Stimulated activated naive B cell treated with anti-CD40 and anti-IgM and Interleukin-4, amounts not matched to agents 10 μg/mL and 1 μg/mL and 100 μg/mL, for 72 hours (primary cell): ENCODE results near the gene MRPL49.

ENCODE experiments used
- ATAC-seq, 2 donors: fragments of 150-1000 bp; cut with Tn5 transposase; replicated peaks; 2 replicates each; pipeline ENCODE4 v1.10.0; 2021; ENCODE audit warnings: moderate library complexity in 1 of 2
- DNase-seq: peaks from one replicate; pipeline ENCODE4 v3.0.0; 2021
- H3K27ac Mint-ChIP-seq: one replicate; pipeline ENCODE4 v1.8.0; 2022; ENCODE audit warnings: mild to moderate bottlenecking, mixed read lengths
- H3K27me3 Mint-ChIP-seq, 2 donors: one replicate each; pipeline ENCODE4 v1.8.0; 2022; ENCODE audit warnings: mixed read lengths in 2 of 2
- H3K36me3 Mint-ChIP-seq, 2 donors: one replicate each; pipeline ENCODE4 v1.8.0; 2022; ENCODE audit warnings: mixed read lengths in 2 of 2, mild to moderate bottlenecking in 1 of 2
- H3K4me1 Mint-ChIP-seq, 2 donors: one replicate each; pipeline ENCODE4 v1.8.0; 2022; ENCODE audit warnings: mixed read lengths in 2 of 2, mild to moderate bottlenecking in 1 of 2
- H3K4me3 Mint-ChIP-seq, 2 donors: one replicate each; pipeline ENCODE4 v1.8.0; 2022; ENCODE audit warnings: mild to moderate bottlenecking in 2 of 2, mixed read lengths in 2 of 2, moderate library complexity in 1 of 2
- H3K9me3 Mint-ChIP-seq, 2 donors: one replicate each; pipeline ENCODE4 v1.8.0; 2022; ENCODE audit warnings: mixed read lengths in 2 of 2, mild to moderate bottlenecking in 1 of 2

Gene MRPL49

GRCh38 chr11:65121865-65122696 is at the start of gene MRPL49, which contains the start of gene FAU:
MRPL49 (plus strand) TSS chr11:65122321; CDS start chr11:65122347, 26 bp downstream.
FAU (minus strand) TSS chr11:65122134; CDS start chr11:65121813, 321 bp downstream.
- ATAC-seq (peak; percentile 84 to 86), DNase-seq (peak; percentile 98)
- no peaks in the 10 kb centered on the region for H3K27me3 Mint-ChIP-seq
- H3K27ac Mint-ChIP-seq = peak within 1 kb of the TSS; percentile 100
- H3K4me3 Mint-ChIP-seq = peak within 1 kb of the TSS; percentile 94 to 100
- peaks cover 37 to 80% of the 10 kb centered on the region in 2 donors for H3K4me1 Mint-ChIP-seq
- peaks cover 51 to 79% of the 10 kb centered on the region in 2 donors for H3K36me3 Mint-ChIP-seq
- H3K9me3 Mint-ChIP-seq = no peaks in the 10 kb centered on the region

- Mint-ChIP-seq H3K4me1 (peaks cover 3 to 5% of the 10 kb centered on the region in 2 donors), H3K36me3 (peaks cover 4 to 7% of the 10 kb centered on the region in 2 donors), H3K9me3 (no peaks in the 10 kb centered on the region), H3K27me3 (no peaks in the 10 kb centered on the region), H3K27ac (no peak overlapping the region), H3K4me3 (no peak overlapping the region)
- ATAC-seq = no peak
- no peak for DNase-seq
These were observed 49.5 kb upstream of the MRPL49 start for GRCh38 chr11:65072631-65072966.

- no peak overlapping the region for H3K27ac Mint-ChIP-seq
- H3K9me3 Mint-ChIP-seq = no peaks in the 10 kb centered on the region
- H3K4me3 Mint-ChIP-seq = no peak overlapping the region
- H3K27me3 Mint-ChIP-seq = no peaks in the 10 kb centered on the region
- DNase-seq (no peak), ATAC-seq (no peak)
- H3K4me1 Mint-ChIP-seq = peaks cover 16 to 30% of the 10 kb centered on the region in 2 donors
- H3K36me3 Mint-ChIP-seq = peaks cover 9 to 17% of the 10 kb centered on the region in 2 donors
These were observed 44.7 kb upstream of the MRPL49 start for GRCh38 chr11:65077451-65077850.

GRCh38 chr11:65078151-65078550 is 44.0 kb upstream of the MRPL49 start:
- DNase-seq (peak; percentile 35), ATAC-seq (peak; percentile 89)
- Mint-ChIP-seq H3K27me3 (no peaks in the 10 kb centered on the region), H3K27ac (peak overlapping the region; percentile 44), H3K9me3 (no peaks in the 10 kb centered on the region), H3K36me3 (peaks cover 9 to 17% of the 10 kb centered on the region in 2 donors), H3K4me3 (no peak overlapping the region), H3K4me1 (peaks cover 16 to 34% of the 10 kb centered on the region in 2 donors)

GRCh38 chr11:65078786-65079342 is 43.3 kb upstream of the MRPL49 start:
- peak overlapping the region in 1 of 2 donors; percentile 17 for H3K4me3 Mint-ChIP-seq
- DNase-seq = no peak
- H3K27ac Mint-ChIP-seq = no peak overlapping the region
- ATAC-seq = no peak
- no peaks in the 10 kb centered on the region for H3K27me3 Mint-ChIP-seq
- H3K36me3 Mint-ChIP-seq = peaks cover 9 to 19% of the 10 kb centered on the region in 2 donors
- H3K9me3 Mint-ChIP-seq = no peaks in the 10 kb centered on the region
- peaks cover 21 to 42% of the 10 kb centered on the region in 2 donors for H3K4me1 Mint-ChIP-seq

GRCh38 chr11:65083134-65083833 is 38.8 kb upstream of the MRPL49 start:
- Mint-ChIP-seq H3K36me3 (peaks cover 24 to 37% of the 10 kb centered on the region in 2 donors), H3K27me3 (no peaks in the 10 kb centered on the region), H3K9me3 (no peaks in the 10 kb centered on the region), H3K4me1 (peaks cover 37 to 56% of the 10 kb centered on the region in 2 donors), H3K27ac (peak overlapping the region; percentile 98), H3K4me3 (peak overlapping the region; percentile 99 to 100)
- ATAC-seq = peak in 1 of 2 donors; percentile 1
- no peak for DNase-seq

GRCh38 chr11:65083834-65084597 is 38.1 kb upstream of the MRPL49 start, which contains the start of the genes CDCA5 and ZFPL1:
CDCA5 (minus strand) TSS chr11:65084040; CDS start chr11:65083978, 62 bp downstream.
ZFPL1 (plus strand) TSS chr11:65084222; CDS start chr11:65084699, 477 bp downstream.
- DNase-seq = peak; percentile 96
- H3K4me1 Mint-ChIP-seq = peaks cover 30 to 49% of the 10 kb centered on the region in 2 donors
- H3K27me3 Mint-ChIP-seq = no peaks in the 10 kb centered on the region
- H3K4me3 Mint-ChIP-seq = peak within 1 kb of the TSS; percentile 99 to 100
- peak within 1 kb of the TSS; percentile 98 for H3K27ac Mint-ChIP-seq
- H3K9me3 Mint-ChIP-seq = no peaks in the 10 kb centered on the region
- H3K36me3 Mint-ChIP-seq = peaks cover 31 to 44% of the 10 kb centered on the region in 2 donors
- peak; percentile 92 to 94 for ATAC-seq

- peak in 1 of 2 donors; percentile 15 for ATAC-seq
These were observed 37.3 kb upstream of the MRPL49 start for GRCh38 chr11:65084598-65085375.

GRCh38 chr11:65085446-65085845 is 36.7 kb upstream of the MRPL49 start:
- Mint-ChIP-seq H3K4me1 (peaks cover 29 to 45% of the 10 kb centered on the region in 2 donors), H3K4me3 (peak overlapping the region; percentile 99 to 100), H3K27me3 (no peaks in the 10 kb centered on the region), H3K9me3 (no peaks in the 10 kb centered on the region), H3K36me3 (peaks cover 37 to 53% of the 10 kb centered on the region in 2 donors), H3K27ac (peak overlapping the region; percentile 42)
- no peak for ATAC-seq
- DNase-seq = no peak

More at GRCh38 chr11:65084598-65085375, 37.3 kb upstream of the MRPL49 start:
- Mint-ChIP-seq H3K27me3 (no peaks in the 10 kb centered on the region), H3K9me3 (no peaks in the 10 kb centered on the region), H3K4me1 (peaks cover 29 to 46% of the 10 kb centered on the region in 2 donors), H3K27ac (peak overlapping the region; percentile 98), H3K4me3 (peak overlapping the region; percentile 99 to 100), H3K36me3 (peaks cover 37 to 52% of the 10 kb centered on the region in 2 donors)
- no peak for DNase-seq

GRCh38 chr11:65086809-65087208 is 35.3 kb upstream of the MRPL49 start:
- Mint-ChIP-seq H3K4me3 (no peak overlapping the region), H3K4me1 (peaks cover 24 to 32% of the 10 kb centered on the region in 2 donors), H3K27me3 (no peaks in the 10 kb centered on the region), H3K36me3 (peaks cover 33 to 49% of the 10 kb centered on the region in 2 donors), H3K9me3 (no peaks in the 10 kb centered on the region), H3K27ac (no peak overlapping the region)
- DNase-seq (no peak), ATAC-seq (no peak)

- no peak overlapping the region for H3K27ac Mint-ChIP-seq
- DNase-seq (no peak), ATAC-seq (no peak)
- no peak overlapping the region for H3K4me3 Mint-ChIP-seq
- peaks cover 33 to 49% of the 10 kb centered on the region in 2 donors for H3K36me3 Mint-ChIP-seq
- no peaks in the 10 kb centered on the region for H3K27me3 Mint-ChIP-seq
- H3K9me3 Mint-ChIP-seq = no peaks in the 10 kb centered on the region
- H3K4me1 Mint-ChIP-seq = peaks cover 24 to 32% of the 10 kb centered on the region in 2 donors
These were observed 34.9 kb upstream of the MRPL49 start for GRCh38 chr11:65087216-65087615.

GRCh38 chr11:65087827-65088226 is 34.3 kb upstream of the MRPL49 start:
- Mint-ChIP-seq H3K36me3 (peaks cover 33 to 49% of the 10 kb centered on the region in 2 donors), H3K4me3 (no peak overlapping the region), H3K27me3 (no peaks in the 10 kb centered on the region), H3K27ac (no peak overlapping the region), H3K9me3 (no peaks in the 10 kb centered on the region), H3K4me1 (peaks cover 27 to 35% of the 10 kb centered on the region in 2 donors)
- DNase-seq (no peak), ATAC-seq (no peak)

- H3K9me3 Mint-ChIP-seq = no peaks in the 10 kb centered on the region
- peaks cover 33 to 41% of the 10 kb centered on the region in 2 donors for H3K36me3 Mint-ChIP-seq
- no peak for DNase-seq
- ATAC-seq = no peak
- H3K27ac Mint-ChIP-seq = no peak overlapping the region
- peaks cover 15 to 17% of the 10 kb centered on the region in 2 donors for H3K4me1 Mint-ChIP-seq
- H3K27me3 Mint-ChIP-seq = no peaks in the 10 kb centered on the region
- no peak overlapping the region for H3K4me3 Mint-ChIP-seq
These were observed 32.5 kb upstream of the MRPL49 start for GRCh38 chr11:65089621-65090020.
